Activated T-helper 1 cell treated with anti-CD3 and anti-CD28 coated beads, Interleukin-12 subunit alpha, Interleukin-12 subunit beta, Interleukin-2, Interleukin-4 antibody, amounts not matched to agents 30 ng/mL and 10 ng/mL and 1 ng/mL, durations not matched to agents 14 hours and 24 hours and 36 hours (primary cell): ENCODE measurements around the gene CROCC2. TPM values are rescaled to one million over a fixed set of nuclear protein-coding genes. Genes with fewer than 3 reads are reported as not detected.

Experiments
- DNase-seq: peaks from one replicate; pipeline ENCODE4 v3.0.0; 2021; ENCODE audit warnings: low spot score
- H3K27ac Mint-ChIP-seq: one replicate; pipeline ENCODE4 v1.8.0; 2021; ENCODE audit warnings: mild to moderate bottlenecking, mixed read lengths
- H3K27me3 Mint-ChIP-seq: one replicate; pipeline ENCODE4 v1.8.0; 2022; ENCODE audit warnings: mild to moderate bottlenecking, moderate library complexity, mixed read lengths; ENCODE audit not compliant: insufficient read depth
- H3K36me3 Mint-ChIP-seq: one replicate; pipeline ENCODE4 v1.8.0; 2021; ENCODE audit warnings: low read depth, mixed read lengths
- H3K4me1 Mint-ChIP-seq: one replicate; pipeline ENCODE4 v1.8.0; 2021; ENCODE audit warnings: low read depth, mixed read lengths
- H3K4me3 Mint-ChIP-seq: one replicate; pipeline ENCODE4 v1.8.0; 2021; ENCODE audit warnings: mild to moderate bottlenecking, moderate library complexity, mixed read lengths
- H3K9me3 Mint-ChIP-seq: one replicate; pipeline ENCODE4 v1.8.0; 2021; ENCODE audit warnings: mixed read lengths
- intact Hi-C: fragments of 100-400 bp; cut with micrococcal nuclease; formaldehyde crosslinking; loops from one replicate; pipeline ENCODE4 v1.15.1; 2024
- total RNA-seq: library from RNA; stranded (reverse); gene quantifications from 2 replicates; pipeline ENCODE4 v1.2.3, GENCODE V29; 2022

CROCC2 gene
- total RNA-seq, 1 donor from 2014 or later, result not detected

GRCh38 chr2:240899468-240899865 is 6.7 kb upstream of the CROCC2 start:
- intact Hi-C loops, result no loop called here
- Mint-ChIP-seq H3K36me3 (no peaks in the 10 kb centered on the region), H3K4me3 (no peak overlapping the region), H3K9me3 (no peaks in the 10 kb centered on the region), H3K4me1 (no peaks in the 10 kb centered on the region), H3K27ac (no peak overlapping the region), H3K27me3 (no peaks in the 10 kb centered on the region)
- no peak for DNase-seq

- Mint-ChIP-seq H3K9me3 (no peaks in the 10 kb centered on the region), H3K4me3 (no peak overlapping the region), H3K4me1 (no peaks in the 10 kb centered on the region), H3K27ac (no peak overlapping the region), H3K36me3 (no peaks in the 10 kb centered on the region), H3K27me3 (no peaks in the 10 kb centered on the region)
- intact Hi-C loops, result no loop called here
- no peak for DNase-seq
These were observed 5.8 kb upstream of the CROCC2 start for GRCh38 chr2:240900141-240900860.

- intact Hi-C loops, result no loop called here
- Mint-ChIP-seq H3K27ac (no peak overlapping the region), H3K27me3 (no peaks in the 10 kb centered on the region), H3K9me3 (no peaks in the 10 kb centered on the region), H3K4me1 (no peaks in the 10 kb centered on the region), H3K36me3 (no peaks in the 10 kb centered on the region), H3K4me3 (no peak overlapping the region)
- no peak for DNase-seq
These were observed 4.0 kb upstream of the CROCC2 start for GRCh38 chr2:240901986-240902614.

- no peaks in the 10 kb centered on the region for H3K27me3 Mint-ChIP-seq
- H3K4me1 Mint-ChIP-seq, result no peaks in the 10 kb centered on the region
- no peak overlapping the region for H3K27ac Mint-ChIP-seq
- DNase-seq, result no peak
- no peaks in the 10 kb centered on the region for H3K9me3 Mint-ChIP-seq
- no peaks in the 10 kb centered on the region for H3K36me3 Mint-ChIP-seq
- no peak overlapping the region for H3K4me3 Mint-ChIP-seq
- intact Hi-C loops, result no loop called here
These were observed 3.5 kb upstream of the CROCC2 start for GRCh38 chr2:240902615-240903041.

GRCh38 chr2:240903191-240904060 is 2.7 kb upstream of the CROCC2 start:
- Mint-ChIP-seq H3K27ac (no peak overlapping the region), H3K4me1 (no peaks in the 10 kb centered on the region), H3K36me3 (no peaks in the 10 kb centered on the region), H3K4me3 (no peak overlapping the region), H3K27me3 (no peaks in the 10 kb centered on the region), H3K9me3 (no peaks in the 10 kb centered on the region)
- DNase-seq, result no peak
- intact Hi-C loops, result no loop called here

- no peak overlapping the region for H3K4me3 Mint-ChIP-seq
- DNase-seq, result no peak
- no peaks in the 10 kb centered on the region for H3K9me3 Mint-ChIP-seq
- H3K36me3 Mint-ChIP-seq, result no peaks in the 10 kb centered on the region
- intact Hi-C loops, result no loop called here
- H3K4me1 Mint-ChIP-seq, result no peaks in the 10 kb centered on the region
- no peak overlapping the region for H3K27ac Mint-ChIP-seq
- H3K27me3 Mint-ChIP-seq, result no peaks in the 10 kb centered on the region
These were observed 1.6 kb upstream of the CROCC2 start for GRCh38 chr2:240904216-240905175.

- Mint-ChIP-seq H3K9me3 (no peaks in the 10 kb centered on the region), H3K27ac (no peak overlapping the region), H3K36me3 (no peaks in the 10 kb centered on the region), H3K4me3 (no peak overlapping the region), H3K4me1 (no peaks in the 10 kb centered on the region), H3K27me3 (no peaks in the 10 kb centered on the region)
- no peak for DNase-seq
- intact Hi-C loops, result no loop called here
These were observed 857 bp upstream of the CROCC2 start for GRCh38 chr2:240905176-240905781.

GRCh38 chr2:240906911-240907590 is 915 bp downstream of the CROCC2 start:
- no peak for DNase-seq
- H3K4me1 Mint-ChIP-seq, result no peaks in the 10 kb centered on the region
- H3K9me3 Mint-ChIP-seq, result no peaks in the 10 kb centered on the region
- no peaks in the 10 kb centered on the region for H3K36me3 Mint-ChIP-seq
- H3K4me3 Mint-ChIP-seq, result no peak overlapping the region
- no peak overlapping the region for H3K27ac Mint-ChIP-seq
- no peaks in the 10 kb centered on the region for H3K27me3 Mint-ChIP-seq
- intact Hi-C loops, result no loop called here

GRCh38 chr2:240909216-240909974 is 3.3 kb downstream of the CROCC2 start:
- Mint-ChIP-seq H3K36me3 (no peaks in the 10 kb centered on the region), H3K27ac (no peak overlapping the region), H3K4me1 (no peaks in the 10 kb centered on the region), H3K27me3 (peaks cover 5% of the 10 kb centered on the region), H3K9me3 (no peaks in the 10 kb centered on the region), H3K4me3 (no peak overlapping the region)
- DNase-seq, result no peak
- intact Hi-C loops, result no loop called here

GRCh38 chr2:240911641-240912265 is 5.6 kb downstream of the CROCC2 start:
- no peaks in the 10 kb centered on the region for H3K36me3 Mint-ChIP-seq
- H3K27ac Mint-ChIP-seq, result no peak overlapping the region
- H3K27me3 Mint-ChIP-seq, result peaks cover 9% of the 10 kb centered on the region
- H3K9me3 Mint-ChIP-seq, result no peaks in the 10 kb centered on the region
- H3K4me1 Mint-ChIP-seq, result no peaks in the 10 kb centered on the region
- H3K4me3 Mint-ChIP-seq, result no peak overlapping the region
- intact Hi-C loops, result loop anchor here (5.0 kb wide), 1 partner anchor 701 kb away; no protein-coding TSS in a partner anchor
- DNase-seq, result no peak
